ENCODE results near the gene MRPL20.

- TF ChIP-seq CTCF (IDR thresholded peaks at IDR 0.05) (no peak), ZFX (IDR thresholded peaks at IDR 0.05; ENCODE audit: borderline replicate concordance) (no peak)
Measured at GRCh38 chr1:1427106-1427819, 20.2 kb upstream of the MRPL20 start.

Data from 22Rv1 (cell line).